ENCODE data around the gene DCDC1.

Gene DCDC1

DNA sequence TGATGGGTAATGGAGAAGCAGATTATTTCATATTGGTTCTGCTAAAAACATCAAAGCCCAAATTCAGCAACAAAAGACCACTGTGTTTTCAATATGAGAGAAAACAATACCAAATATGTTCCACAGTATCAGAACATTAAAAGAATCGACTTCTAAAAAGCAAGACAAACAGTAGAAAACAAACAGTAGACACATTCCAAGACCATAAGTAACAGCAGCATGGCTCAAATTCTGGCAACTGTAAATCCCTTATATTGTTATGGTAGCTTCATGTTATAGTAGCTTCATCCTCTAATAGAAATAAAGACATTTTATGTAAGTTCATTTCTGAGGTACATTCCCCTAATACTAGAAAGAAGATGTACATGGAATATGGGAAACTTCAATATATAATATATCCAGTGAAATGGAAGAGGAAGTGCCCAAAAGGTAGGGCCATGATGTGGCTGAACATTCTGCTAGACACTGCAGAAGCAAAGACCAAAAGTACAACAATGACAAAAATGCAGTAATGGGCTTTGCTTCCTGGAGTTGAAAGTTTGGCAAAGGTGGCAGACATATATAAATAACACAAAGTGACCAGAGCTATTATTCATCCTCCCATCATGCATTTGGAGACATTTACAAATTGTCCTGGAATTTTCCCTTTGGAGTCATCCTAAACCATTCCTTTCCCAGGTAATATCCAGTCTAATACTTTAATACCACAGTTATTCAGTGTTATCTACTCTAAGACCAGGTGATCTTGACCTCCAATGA, 299.9 kb downstream of the DCDC1 start:
- TF ChIP-seq TAF1 (IDR thresholded peaks at IDR 0.05; ENCODE audit: borderline replicate concordance, insufficient read depth, low read length) (no peak), SIN3A (IDR thresholded peaks at IDR 0.05; ENCODE audit: borderline replicate concordance, insufficient read depth, low read length) (no peak), POLR2AphosphoS5 (IDR thresholded peaks at IDR 0.05; ENCODE audit: low read depth, low read length) (no peak), FOXP2 (optimal IDR thresholded peaks at IDR 0.05; ENCODE audit: borderline replicate concordance, extremely low read depth, extremely low read length, insufficient read depth) (no peak)
- TF ChIP-seq, protein P1, sequence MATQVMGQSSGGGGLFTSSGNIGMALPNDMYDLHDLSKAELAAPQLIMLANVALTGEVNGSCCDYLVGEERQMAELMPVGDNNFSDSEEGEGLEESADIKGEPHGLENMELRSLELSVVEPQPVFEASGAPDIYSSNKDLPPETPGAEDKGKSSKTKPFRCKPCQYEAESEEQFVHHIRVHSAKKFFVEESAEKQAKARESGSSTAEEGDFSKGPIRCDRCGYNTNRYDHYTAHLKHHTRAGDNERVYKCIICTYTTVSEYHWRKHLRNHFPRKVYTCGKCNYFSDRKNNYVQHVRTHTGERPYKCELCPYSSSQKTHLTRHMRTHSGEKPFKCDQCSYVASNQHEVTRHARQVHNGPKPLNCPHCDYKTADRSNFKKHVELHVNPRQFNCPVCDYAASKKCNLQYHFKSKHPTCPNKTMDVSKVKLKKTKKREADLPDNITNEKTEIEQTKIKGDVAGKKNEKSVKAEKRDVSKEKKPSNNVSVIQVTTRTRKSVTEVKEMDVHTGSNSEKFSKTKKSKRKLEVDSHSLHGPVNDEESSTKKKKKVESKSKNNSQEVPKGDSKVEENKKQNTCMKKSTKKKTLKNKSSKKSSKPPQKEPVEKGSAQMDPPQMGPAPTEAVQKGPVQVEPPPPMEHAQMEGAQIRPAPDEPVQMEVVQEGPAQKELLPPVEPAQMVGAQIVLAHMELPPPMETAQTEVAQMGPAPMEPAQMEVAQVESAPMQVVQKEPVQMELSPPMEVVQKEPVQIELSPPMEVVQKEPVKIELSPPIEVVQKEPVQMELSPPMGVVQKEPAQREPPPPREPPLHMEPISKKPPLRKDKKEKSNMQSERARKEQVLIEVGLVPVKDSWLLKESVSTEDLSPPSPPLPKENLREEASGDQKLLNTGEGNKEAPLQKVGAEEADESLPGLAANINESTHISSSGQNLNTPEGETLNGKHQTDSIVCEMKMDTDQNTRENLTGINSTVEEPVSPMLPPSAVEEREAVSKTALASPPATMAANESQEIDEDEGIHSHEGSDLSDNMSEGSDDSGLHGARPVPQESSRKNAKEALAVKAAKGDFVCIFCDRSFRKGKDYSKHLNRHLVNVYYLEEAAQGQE (IDR thresholded peaks at IDR 0.05; ENCODE audit: insufficient read depth in 1 of 2, low read depth in 2 of 2, low read length in 2 of 2), result no peak

DNA sequence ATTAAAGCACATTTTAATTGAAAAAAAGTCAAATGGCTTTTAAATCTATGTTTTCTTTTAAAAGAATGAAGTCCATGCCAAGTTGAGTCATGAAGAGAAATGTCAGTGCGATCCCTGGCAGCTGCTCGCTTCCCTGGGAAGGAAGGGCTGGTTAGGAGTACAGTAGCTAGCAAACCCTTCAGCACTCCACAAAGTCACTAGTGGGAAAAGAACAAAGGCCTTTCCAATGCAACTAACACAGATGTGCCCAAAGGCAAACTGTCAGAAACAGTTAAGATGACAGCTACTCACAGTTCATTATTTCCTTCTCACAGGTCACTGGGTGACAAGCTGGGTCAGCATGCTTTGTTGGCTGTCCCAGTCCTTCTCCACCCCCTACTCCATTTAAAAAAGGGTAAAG, 308.7 kb downstream of the DCDC1 start:
- TF ChIP-seq SIN3A (IDR thresholded peaks at IDR 0.05; ENCODE audit: borderline replicate concordance, insufficient read depth, low read length), result no peak
- TF ChIP-seq, protein P1 (IDR thresholded peaks at IDR 0.05; ENCODE audit: insufficient read depth in 1 of 2, low read depth in 2 of 2, low read length in 2 of 2), result no peak
- TF ChIP-seq POLR2AphosphoS5 (IDR thresholded peaks at IDR 0.05; ENCODE audit: low read depth, low read length), result no peak
- TF ChIP-seq TAF1 (IDR thresholded peaks at IDR 0.05; ENCODE audit: borderline replicate concordance, insufficient read depth, low read length), result no peak
- TF ChIP-seq FOXP2 (optimal IDR thresholded peaks at IDR 0.05; ENCODE audit: borderline replicate concordance, extremely low read depth, extremely low read length, insufficient read depth), result no peak

DNA sequence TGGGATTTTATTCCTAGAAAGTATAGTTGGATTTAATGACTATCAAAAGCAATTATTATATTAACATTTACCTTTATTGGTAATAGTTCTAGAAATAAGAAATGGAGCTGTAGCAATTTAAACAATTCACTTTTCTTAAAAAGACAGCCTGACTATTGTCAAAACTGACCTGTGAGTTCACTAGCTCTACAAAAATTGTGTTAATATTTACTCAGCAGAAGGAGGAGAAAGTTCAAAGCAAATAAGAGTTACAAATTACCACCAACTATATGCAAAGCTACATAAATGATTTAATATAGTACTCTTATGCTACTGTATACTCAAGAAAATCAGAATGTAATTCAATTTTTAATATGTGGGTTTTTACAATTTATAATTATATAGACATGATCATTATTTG, 310.0 kb downstream of the DCDC1 start:
- no peak for TF ChIP-seq POLR2AphosphoS5 (IDR thresholded peaks at IDR 0.05; ENCODE audit: low read depth, low read length)
- TF ChIP-seq TAF1 (IDR thresholded peaks at IDR 0.05; ENCODE audit: borderline replicate concordance, insufficient read depth, low read length), result no peak
- TF ChIP-seq FOXP2 (optimal IDR thresholded peaks at IDR 0.05; ENCODE audit: borderline replicate concordance, extremely low read depth, extremely low read length, insufficient read depth), result no peak
- no peak for TF ChIP-seq SIN3A (IDR thresholded peaks at IDR 0.05; ENCODE audit: borderline replicate concordance, insufficient read depth, low read length)
- TF ChIP-seq, protein P1 (IDR thresholded peaks at IDR 0.05; ENCODE audit: insufficient read depth in 1 of 2, low read depth in 2 of 2, low read length in 2 of 2), result no peak

DNA sequence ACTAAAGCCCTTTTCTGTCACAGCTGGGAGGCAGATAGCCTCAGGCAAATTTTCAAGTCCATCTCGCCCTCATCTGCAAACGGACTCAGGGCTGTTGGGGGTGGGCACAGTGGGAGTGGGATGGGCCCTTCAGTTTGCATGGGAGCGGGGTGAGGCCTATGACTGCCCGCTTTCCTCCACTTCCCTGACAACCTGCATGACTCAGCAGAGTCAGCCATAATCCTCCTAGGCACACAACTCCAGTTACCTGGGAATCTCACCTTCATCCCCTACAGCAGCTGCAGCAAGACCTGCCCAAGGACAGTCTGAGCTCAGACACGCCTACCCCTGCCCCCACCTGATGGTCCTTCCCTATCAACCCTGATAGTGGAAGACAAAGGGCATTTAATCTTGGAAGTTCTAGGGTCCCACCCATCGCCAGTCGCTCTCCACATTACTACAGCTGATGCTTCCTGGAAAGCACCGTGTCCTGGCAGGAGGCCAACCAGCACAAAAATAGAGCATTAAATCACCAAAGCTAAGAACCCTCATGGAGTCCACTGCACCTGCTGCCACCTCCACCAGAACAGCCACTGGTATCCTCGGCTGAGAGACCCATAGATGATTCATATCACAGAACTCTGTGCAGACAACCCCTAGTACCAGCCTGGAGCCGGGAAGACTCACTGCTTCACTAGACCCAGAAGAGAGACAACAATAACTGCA, 319.3 kb downstream of the DCDC1 start:
- TF ChIP-seq, protein P1 (IDR thresholded peaks at IDR 0.05; ENCODE audit: insufficient read depth in 1 of 2, low read depth in 2 of 2, low read length in 2 of 2), result no peak
- no peak for TF ChIP-seq FOXP2 (optimal IDR thresholded peaks at IDR 0.05; ENCODE audit: borderline replicate concordance, extremely low read depth, extremely low read length, insufficient read depth)
- TF ChIP-seq SIN3A (IDR thresholded peaks at IDR 0.05; ENCODE audit: borderline replicate concordance, insufficient read depth, low read length), result no peak
- TF ChIP-seq TAF1 (IDR thresholded peaks at IDR 0.05; ENCODE audit: borderline replicate concordance, insufficient read depth, low read length), result no peak
- no peak for TF ChIP-seq POLR2AphosphoS5 (IDR thresholded peaks at IDR 0.05; ENCODE audit: low read depth, low read length)

Measured in PFSK-1 (cell line).